Measurements from ENCODE around the gene GADD45B.
A peak's percentile ranks its signal among the peaks of the same experiment; 100 is the strongest.
"Not testable (repeated sequence)": the region's sequence is repeated elsewhere in the genome, so short reads cannot be mapped to it uniquely, and the experiment has no call there.

GADD45B gene

DNA sequence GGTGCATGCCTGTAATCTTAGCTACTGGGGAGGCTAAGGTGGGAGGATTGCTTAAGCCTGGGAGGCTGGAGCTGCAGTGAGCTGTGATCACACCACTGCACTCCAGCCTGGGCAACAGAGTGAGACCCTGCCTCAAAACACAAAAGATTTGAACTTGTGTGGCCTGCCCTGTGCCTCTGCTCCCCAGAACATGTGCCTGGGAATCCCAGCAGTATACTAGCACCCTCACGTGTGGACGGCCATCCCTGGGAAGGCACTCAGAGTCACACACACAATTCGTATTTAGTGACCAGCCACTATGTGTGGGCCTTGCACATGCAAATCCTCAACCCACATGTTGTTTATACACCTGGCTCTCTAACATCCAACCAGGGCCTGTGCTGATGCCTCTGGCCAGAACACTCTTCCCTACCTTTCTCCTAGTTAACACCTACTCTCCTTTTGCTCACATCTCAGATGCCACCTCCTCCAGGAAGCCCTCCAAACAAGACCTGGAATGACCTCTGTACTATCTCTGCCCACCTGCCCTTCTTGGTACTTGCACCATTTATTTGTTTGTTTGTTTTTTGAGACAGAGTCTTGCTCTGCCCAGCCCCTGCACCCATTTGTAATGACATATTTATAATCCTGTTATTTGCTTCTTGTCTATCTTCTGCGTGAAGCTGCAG, 7.7 kb downstream of the GADD45B start:
- H3K4me3 ChIP-seq: no peak overlapping the region
- H3K27ac ChIP-seq: no peak overlapping the region

DNA sequence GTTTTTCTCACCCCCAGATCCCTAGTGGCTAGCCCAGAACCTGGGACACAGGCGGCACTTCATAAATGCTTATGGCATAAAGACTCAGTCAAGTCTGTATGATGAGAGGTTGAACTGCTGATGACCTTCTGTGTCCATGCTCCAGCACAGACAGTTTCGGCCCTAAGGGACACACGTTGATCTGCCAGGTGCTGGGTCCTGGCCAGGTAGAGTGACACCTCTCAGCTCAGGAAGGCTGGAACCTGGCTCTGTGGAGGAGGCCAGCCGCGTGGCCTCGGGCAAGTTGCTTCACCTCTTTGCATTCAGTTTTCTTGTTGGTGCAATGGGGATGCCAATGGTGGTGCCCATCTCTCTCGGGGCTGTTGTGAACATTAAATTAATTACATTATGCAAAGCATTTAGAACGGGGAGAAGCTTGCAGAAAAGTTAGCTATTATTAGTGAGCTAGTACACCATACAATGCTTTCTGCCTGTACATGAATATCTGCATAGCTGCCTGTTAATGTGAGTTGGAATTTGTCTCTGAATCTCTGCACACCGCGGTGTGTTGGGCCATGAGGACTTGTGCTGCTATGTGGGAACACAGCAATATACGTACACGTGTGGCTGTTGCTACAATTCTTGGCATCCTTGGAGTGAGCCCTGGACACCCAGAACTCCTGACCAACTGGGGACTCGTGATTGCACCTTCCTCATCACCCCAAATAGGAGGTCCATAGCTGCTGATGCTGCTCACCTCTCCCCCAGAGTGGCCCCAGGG, 8.4 kb downstream of the GADD45B start:
- Histone ChIP-seq H3K4me3 (no peak overlapping the region), H3K27ac (no peak overlapping the region)

DNA sequence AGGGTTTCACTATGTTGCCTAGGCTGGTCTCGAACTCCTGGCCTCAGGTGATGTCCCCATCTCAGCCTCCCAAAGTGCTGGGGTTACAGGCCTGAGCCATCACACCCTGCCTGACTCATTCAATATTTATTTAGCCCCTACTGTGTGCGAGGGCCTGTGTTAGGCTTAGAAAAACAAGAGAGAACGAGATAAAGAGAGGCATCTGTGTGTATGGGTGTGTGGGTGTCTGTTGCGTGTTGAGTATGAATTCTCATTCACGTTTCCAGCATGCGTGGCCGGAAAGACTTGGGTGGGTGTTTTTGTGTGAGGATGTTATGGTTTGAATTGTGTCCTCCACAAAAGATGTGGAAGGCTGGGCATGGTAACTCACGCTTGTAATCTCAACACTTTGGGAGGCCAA, 9.5 kb downstream of the GADD45B start:
- H3K27ac ChIP-seq: no peak overlapping the region
- H3K4me3 ChIP-seq: no peak overlapping the region

DNA sequence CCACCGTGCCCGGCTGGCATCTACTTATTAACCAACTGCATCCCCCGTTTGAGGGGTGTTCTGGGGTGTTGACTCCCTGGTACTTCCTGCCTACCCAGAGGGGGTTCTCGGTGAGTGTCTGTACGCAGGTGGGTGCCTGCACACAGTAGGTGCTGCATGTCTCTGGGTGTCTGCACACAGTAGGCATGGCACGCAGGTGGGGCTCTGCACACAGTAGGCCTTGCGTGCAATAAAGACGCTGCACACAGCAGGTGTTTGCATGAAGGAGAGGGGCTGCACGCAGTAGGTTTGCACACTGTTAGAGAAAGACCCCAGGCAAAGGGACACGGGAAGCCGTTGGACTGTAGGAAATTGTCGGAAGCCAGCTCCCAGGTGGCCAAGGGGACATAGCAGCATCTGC, 11.2 kb downstream of the GADD45B start:
- no peak overlapping the region for H3K4me3 ChIP-seq
- no peak overlapping the region for H3K27ac ChIP-seq

- peak overlapping the region in 4 of 21 experiments; percentile 6 to 84 (median 42) for H3K27ac ChIP-seq
- peak overlapping the region in 1 of 7 experiments; percentile 30 for H3K4me3 ChIP-seq
These were observed 11.9 kb downstream of the GADD45B start for GRCh38 chr19:2487842-2488241.

DNA sequence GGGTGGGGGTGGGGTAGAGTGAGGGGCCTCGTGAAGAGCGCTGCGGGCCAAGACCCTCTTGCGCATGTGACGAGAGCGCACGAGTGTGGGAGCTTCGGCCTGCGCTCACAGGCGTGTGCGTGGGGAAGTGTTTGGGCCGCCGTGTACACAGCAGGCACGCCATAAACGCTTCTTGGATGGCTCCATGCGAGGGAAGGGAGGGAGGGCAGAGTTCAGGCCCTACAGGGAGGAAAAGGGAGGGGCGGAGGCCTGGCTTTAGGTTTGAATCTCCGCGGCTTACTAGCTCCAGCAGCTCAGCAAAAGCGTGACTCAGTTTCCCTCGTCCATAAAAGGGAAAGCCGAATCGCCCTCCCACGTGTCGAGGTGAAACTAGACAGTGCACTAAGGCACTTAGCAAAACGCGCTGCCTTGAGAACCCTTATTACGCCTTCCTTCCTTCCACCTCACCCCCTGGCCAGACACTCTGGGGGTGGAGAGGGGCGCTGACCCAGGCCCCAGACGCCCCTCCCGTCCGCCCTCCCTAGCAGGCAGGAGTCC, 12.5 kb downstream of the GADD45B start:
- H3K4me3 ChIP-seq: peak overlapping the region in 6 of 7 experiments; percentile 5 to 40 (median 22)
- peak overlapping the region in 14 of 21 experiments; percentile 8 to 84 (median 56) for H3K27ac ChIP-seq

GRCh38 chr19:2488942-2489731, 13.2 kb downstream of the GADD45B start:
- Histone ChIP-seq H3K4me3 (peak overlapping the region; percentile 5 to 40 (median 21)), H3K27ac (peak overlapping the region in 15 of 21 experiments; percentile 8 to 84 (median 53))

DNA sequence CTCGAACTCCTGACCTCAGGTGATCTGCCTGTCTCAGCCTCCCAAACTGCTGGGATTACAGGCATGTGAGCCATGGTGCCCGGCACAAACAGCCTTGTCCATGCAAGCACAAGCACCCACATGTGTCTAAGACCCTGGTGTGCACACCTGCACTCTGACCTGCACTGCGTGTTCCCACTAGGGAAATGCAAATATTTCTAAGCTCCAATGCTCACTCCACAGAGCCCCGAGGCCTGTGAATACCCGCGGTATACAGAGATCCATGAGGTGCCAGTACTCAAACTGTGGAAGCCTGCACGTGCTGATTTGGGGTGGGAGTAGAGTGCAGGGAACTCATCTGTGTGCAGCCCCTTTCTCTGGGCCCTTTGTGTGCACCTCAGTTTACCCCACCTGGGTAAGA, 14.7 kb downstream of the GADD45B start:
- H3K4me3 ChIP-seq: no peak overlapping the region
- H3K27ac ChIP-seq: peak overlapping the region in 7 of 21 experiments; percentile 14 to 79 (median 47)

GRCh38 chr19:2491130-2491801, 15.3 kb downstream of the GADD45B start:
- H3K4me3 ChIP-seq: no peak overlapping the region
- H3K27ac ChIP-seq: peak overlapping the region in 11 of 21 experiments; percentile 14 to 79 (median 46)

- Histone ChIP-seq H3K27ac (peak overlapping the region in 2 of 21 experiments; percentile 14 to 84), H3K4me3 (no peak overlapping the region)
These were observed 16.9 kb downstream of the GADD45B start for GRCh38 chr19:2492870-2493269.

DNA sequence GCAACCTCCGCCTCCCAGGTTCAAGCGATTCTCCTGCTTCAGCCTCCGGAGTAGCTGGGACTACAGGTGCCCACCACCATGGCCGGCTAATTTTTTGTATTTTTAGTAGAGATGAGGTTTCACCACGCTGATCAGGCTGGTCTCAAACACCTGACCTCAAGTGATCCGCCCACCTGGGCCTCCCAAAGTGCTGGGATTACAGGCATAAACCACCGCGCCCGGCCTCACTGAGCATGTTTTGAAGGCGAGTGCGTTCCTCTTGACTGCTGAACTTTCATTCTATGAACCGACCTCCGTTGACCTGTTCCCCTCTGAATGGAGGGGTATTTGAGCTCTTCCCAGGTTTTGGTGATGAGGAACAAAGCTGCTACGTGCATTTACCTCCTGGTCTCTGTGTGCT, 17.5 kb downstream of the GADD45B start:
- H3K4me3 ChIP-seq: not testable (repeated sequence)
- H3K27ac ChIP-seq: peak overlapping the region in 8 of 21 experiments; percentile 18 to 90 (median 71)

GRCh38 chr19:2494084-2494446, 18.1 kb downstream of the GADD45B start:
- H3K27ac ChIP-seq: peak overlapping the region in 14 of 21 experiments; percentile 18 to 90 (median 75)
- H3K4me3 ChIP-seq: peak overlapping the region; percentile 32 to 51 (median 47)

DNA sequence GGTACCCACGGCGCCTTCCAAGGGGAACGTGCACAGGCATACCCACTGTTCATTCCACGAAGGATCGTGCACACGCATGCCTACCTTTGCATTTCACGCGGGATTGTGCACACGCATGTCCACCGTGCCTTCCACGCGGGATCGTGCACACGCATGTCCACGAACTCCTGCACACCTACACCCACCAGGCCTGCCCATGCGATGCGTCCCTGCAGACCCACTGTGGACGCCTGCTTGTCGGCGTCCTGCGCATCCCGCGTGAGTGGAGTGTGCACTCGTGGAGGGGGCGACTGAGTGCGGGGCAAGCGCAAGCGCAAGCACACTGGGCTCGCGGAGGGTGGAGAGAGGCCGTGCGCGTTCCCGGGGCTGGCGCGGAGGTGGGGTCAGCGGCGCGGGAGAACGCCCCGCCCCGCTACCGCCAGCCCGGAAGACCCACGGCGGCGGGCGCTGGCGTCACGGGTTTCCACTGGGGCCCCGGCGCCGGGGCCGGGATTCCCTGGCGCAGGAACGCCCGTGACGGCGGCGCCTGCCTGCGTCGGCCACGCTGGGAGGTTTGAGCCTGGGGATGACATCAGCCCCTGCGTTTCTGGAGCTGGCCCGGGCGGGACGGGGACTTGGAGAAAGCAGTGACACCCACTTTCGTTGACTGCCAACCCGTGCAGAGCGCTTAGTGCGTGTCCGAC, 18.7 kb downstream of the GADD45B start:
- peak overlapping the region in 20 of 21 experiments; percentile 3 to 90 (median 72) for H3K27ac ChIP-seq
- peak overlapping the region; percentile 32 to 51 (median 47) for H3K4me3 ChIP-seq

GRCh38 chr19:2495130-2495641, 19.3 kb downstream of the GADD45B start:
- H3K27ac ChIP-seq: peak overlapping the region in 20 of 21 experiments; percentile 3 to 90 (median 72)
- peak overlapping the region; percentile 32 to 51 (median 47) for H3K4me3 ChIP-seq

- peak overlapping the region in 19 of 21 experiments; percentile 3 to 90 (median 73) for H3K27ac ChIP-seq
- H3K4me3 ChIP-seq: peak overlapping the region; percentile 32 to 51 (median 47)
These were observed 19.9 kb downstream of the GADD45B start for GRCh38 chr19:2495651-2496316.

DNA sequence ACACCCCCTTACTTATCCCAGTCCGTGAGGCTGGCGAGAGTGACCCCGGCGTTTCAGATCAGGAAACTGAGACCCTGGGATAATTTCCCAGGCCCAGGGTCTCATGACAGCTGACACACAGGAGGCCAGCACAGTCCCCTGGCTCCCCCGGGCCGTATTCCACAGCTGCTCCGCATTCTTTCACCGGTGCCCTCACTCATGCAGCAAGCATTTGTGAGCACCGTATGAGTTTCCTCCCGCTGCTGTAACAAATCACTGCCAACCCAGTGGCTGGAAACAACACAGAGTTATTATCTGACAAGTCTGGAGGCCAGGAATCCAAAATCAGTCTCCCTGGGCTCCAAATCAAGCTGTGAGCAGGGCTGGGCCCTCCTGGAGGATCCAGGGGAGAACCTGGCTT, 21.3 kb downstream of the GADD45B start:
- H3K27ac ChIP-seq: peak overlapping the region in 1 of 21 experiments; percentile 10
- H3K4me3 ChIP-seq: no peak overlapping the region

- no peak overlapping the region for H3K4me3 ChIP-seq
- peak overlapping the region in 1 of 21 experiments; percentile 60 for H3K27ac ChIP-seq
These were observed 24.2 kb downstream of the GADD45B start for GRCh38 chr19:2500156-2500555.

DNA sequence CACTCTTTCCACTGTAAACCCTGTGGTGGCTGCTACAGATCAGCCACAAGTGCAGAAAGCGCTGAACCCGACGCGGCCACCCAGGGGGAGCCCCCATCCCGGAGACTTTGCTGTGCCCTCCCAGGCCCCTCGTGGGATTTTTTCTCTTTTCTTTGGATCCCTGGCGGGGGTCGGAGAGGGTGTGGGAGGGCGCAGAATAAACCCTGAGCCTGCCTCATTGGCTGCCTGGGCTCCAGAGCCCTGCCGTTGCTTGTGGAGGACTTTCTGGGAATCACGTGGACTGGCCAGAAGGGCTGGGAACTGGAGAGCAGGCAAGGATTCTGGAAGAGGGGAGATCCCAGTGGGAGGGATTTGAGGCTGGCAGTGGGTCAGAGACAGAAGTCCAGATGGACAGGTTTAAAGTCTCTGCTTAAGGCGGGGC, 24.9 kb downstream of the GADD45B start:
- Histone ChIP-seq H3K27ac (peak overlapping the region in 3 of 21 experiments; percentile 21 to 60 (median 49)), H3K4me3 (no peak overlapping the region)

Measured in skin epidermis (tissue), 12 donors.